HG03565 (cell line): ENCODE data around the gene PADI2.

Experiments used
- ATAC-seq: cut with Tn5 transposase; IDR thresholded peaks from one replicate; pipeline ENCODE4 v1.9.1; 2021; ENCODE audit warnings: mild to moderate bottlenecking, moderate library complexity; ENCODE audit not compliant: unreplicated experiment

The PADI2 gene

DNA sequence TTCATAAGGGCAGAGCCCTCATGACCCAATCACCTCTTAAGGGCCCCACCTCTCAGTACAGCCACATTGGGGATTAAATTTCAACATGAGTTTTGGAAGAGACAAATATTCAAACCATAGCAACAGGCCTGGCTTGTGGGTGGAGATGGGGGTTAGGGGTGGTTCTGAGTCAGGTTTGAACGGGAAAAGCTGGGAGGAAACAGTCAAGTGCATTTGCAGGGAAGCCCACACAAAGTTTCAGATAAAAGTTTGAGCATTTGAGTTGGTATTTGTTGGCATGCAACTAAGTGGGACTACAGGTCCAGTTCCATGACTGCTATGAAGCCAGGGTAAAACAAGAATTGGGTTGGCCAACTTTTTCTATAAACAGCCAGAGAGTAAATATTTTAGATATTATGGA is 21.0 kb upstream of the PADI2 start:
- no peak for ATAC-seq

GRCh38 chr1:17139637-17140036 is 20.4 kb upstream of the PADI2 start:
- ATAC-seq, result no peak

DNA sequence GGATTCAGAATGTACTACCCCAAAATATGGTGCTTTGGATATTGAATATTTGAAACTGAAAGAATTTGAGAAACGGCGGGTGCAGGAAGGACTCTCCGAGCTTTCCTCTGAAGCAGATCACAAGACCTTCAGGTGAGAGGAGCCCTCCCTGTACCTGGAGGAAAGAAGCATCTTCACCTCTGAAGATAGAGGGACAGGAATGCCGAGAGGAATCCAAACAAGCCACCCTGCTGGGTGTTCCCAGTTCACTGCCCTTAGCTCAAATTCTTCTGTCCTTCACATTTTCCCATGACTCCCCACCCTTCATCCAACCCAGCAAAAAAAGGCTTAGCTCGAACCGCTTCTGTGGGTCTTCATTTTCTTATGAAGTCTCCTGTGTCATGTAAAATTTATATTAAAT is 18.2 kb upstream of the PADI2 start:
- ATAC-seq, result no peak

GRCh38 chr1:17136936-17137335 is 17.7 kb upstream of the PADI2 start:
- ATAC-seq, result no peak

- no peak for ATAC-seq
These were observed 16.9 kb upstream of the PADI2 start for GRCh38 chr1:17136145-17136544.

DNA sequence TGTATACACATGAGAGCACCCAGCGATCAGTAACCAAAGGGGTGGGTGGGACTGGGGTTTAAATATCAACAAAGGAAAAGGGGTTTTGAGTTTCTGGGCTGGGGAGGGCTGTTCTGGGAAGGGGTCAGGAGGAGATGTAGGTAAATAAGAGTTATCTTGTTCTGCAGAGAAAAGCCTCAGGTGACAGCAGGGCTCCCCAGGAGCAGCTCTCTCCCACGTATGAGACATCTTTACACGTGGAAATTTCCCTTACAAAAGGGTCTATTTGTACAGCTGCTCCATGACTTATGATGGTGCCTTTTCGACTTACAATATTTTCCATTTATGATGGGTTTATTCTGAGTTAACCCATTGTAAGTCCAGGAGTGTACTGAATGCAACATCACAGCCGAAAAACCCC is 16.3 kb upstream of the PADI2 start:
- ATAC-seq, result no peak

DNA sequence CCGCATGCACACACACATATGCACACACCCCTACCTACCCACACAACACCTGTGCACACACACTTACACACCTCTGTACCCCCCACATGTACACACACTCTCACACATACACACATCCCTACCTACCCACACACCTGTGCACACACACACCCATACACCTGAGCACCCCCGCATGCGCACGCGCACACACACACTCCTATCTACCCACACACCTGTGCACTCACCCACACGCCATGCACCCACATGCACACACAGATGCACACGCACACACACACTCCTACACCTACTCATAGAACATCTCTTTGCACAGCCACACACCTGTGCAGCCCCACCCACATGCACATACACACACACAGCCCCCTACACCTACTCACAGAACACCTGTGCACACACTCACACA is 15.5 kb upstream of the PADI2 start:
- ATAC-seq, result no peak

GRCh38 chr1:17134034-17134433 is 14.8 kb upstream of the PADI2 start:
- no peak for ATAC-seq

DNA sequence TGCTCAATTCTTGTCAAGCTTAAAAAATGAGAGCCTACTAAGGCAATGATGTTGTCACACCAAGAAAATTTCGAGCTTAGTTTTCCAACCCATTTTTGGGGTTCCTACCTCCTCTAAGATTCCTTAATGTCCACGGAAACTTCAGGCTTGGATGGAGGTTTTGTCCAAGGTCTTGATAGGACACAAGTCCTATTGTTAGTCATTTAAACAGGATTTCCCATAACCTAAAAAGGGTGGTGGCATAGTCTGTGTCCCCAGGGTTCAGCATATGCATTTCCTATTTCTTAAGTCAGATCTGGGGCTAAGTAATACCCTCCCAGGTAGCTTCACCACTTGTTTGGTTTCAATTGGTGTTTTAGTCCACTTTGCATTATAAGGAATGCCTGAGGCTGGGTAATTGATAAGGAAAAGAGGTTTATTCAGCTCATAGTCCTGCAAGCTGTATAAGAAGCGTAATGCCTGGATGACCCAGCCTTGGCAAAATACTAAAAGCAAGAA is 10.9 kb upstream of the PADI2 start:
- ATAC-seq, result no peak

GRCh38 chr1:17128361-17128760 is 9.1 kb upstream of the PADI2 start:
- ATAC-seq, result no peak

DNA sequence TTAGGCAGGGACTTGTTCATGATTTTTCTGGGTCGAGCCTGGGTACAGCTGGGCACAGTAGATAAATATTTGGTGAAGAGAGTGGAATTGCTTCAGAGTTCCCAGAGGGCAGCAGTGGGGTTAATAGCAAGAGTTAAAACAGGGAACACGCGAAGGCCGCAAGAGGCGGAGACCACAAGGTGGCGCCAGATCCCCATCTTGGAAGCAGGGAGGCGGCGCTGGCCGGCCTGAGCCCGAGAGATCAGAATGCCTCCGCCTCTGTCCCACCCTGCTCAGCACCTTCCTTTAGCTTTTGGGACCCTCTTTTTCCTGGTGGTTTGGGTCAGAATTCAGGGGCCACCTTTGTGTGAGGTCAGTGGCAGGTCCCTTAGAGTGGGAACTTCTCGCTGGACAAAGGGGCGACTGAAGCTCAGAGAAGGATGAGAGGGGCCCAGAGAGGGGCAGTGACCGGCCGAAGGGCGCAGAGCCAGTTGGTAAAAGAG is 6.5 kb upstream of the PADI2 start:
- ATAC-seq, result no peak

GRCh38 chr1:17123196-17124045 is 4.2 kb upstream of the PADI2 start:
- no peak for ATAC-seq

- ATAC-seq, result no peak
These were observed 3.4 kb upstream of the PADI2 start for GRCh38 chr1:17122521-17123164.

GRCh38 chr1:17121881-17122280 is 2.6 kb upstream of the PADI2 start:
- no peak for ATAC-seq

DNA sequence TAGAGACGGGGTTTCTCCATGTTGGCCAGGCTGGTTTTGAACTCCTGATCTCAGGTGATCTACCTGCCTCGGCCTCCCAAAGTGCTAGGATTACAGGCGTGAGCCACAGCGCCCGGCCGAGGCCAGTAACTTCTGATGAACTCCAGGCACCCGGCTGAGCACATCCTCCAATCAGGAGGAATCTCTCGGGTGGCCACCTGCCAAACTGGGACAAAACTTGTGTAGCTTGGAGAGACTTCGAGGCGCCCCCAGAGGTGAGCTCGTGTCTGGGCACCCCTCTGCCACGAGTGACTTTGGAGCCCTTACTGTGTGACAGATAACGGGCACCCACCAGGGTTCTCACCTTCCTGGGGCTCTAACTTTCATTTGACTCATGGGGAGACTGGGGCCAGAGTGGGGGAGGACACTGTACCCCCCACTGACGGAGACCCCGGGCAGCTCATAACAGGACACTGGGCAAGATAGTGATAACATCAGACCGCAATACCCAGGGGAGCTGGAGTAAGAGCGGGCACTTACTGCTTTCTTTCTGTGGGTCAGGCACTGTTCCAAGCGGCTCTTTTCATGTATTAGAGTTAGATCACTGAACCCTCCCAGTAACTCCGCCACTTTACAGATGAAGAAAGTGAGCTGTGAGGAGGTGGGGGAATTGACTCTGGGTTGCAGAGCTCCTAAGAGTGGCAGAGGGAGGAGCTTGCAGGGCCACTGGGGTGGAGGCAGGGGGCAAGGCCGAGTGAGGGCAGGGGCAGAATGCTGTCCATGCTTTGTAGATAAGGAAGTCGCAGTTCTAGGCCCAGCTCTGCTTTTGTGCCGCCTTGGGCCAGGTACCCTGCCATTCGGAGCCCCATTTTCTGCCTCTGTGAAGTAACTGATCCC is 1.9 kb upstream of the PADI2 start:
- ATAC-seq, result no peak

GRCh38 chr1:17120481-17120877 is 1.2 kb upstream of the PADI2 start:
- ATAC-seq, result no peak

DNA sequence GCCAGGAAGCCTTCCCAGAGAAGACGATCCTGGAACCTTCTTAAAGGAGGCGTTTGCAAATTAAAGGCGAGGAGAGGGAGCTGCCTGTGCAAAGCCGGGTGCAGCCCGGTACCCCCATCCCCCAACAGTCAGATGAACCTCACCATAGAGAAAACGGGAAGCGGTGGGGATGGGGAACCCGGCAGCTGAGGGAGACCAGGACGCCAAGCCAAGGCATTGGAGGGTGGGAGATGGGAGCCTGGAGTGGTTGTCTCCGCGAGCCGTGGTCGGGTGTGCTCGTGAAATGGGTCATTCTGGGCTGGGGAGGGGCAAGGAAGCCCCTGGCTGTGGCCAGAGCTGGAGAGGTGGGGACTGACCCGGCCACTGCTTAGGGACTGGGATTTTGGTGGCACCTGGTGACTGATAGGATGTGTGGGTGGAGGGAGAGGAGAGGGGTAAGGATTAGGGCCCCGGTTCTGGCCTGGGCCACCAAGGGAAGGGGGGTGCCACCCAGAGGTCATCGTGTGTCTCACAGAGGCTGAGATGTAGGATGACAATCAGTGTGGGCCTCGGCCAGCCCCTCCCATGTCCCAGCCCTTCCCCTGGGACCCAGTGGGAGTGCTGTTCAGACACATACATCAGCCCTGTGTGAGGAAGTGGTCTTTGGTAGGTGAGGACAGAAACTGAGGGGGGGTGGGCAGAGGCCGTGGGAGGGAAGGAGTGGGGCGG is 676 bp upstream of the PADI2 start:
- ATAC-seq, result no peak

DNA sequence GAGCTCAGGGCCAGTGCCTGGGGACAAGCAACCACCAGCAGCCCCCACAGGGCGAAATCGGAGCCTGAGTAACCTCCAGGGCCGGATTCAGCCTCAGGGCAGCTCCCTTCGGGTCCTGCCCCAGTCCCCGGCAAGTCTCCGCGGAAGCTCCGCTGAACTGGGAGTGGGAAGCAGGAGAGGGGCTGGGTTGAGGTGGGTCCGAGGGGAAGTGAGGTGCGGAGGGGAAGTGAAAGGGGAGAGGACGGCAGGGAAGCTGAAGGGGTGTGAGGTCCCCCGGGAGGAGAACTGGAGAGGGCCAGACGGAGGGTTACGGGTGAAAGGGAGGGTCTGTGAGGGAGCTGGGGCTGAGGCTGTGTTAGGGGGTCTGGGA is 560 bp downstream of the PADI2 start:
- ATAC-seq, result no peak

- no peak for ATAC-seq
These were observed 983 bp downstream of the PADI2 start for GRCh38 chr1:17118268-17118667.

GRCh38 chr1:17117451-17118265 is 1.6 kb downstream of the PADI2 start:
- no peak for ATAC-seq
